Right renal pelvis (tissue), 4 donors: ENCODE measurements around the gene BEST1. TPM values are rescaled to one million over a fixed set of nuclear protein-coding genes. Genes with fewer than 3 reads are reported as not detected.

ENCODE experiments used
- DNase-seq, 4 donors: peaks; one replicate each; pipeline ENCODE4 v3.0.0-alpha.2; 2013; ENCODE audit warnings: low read depth in 4 of 4, low spot score in 3 of 4, missing footprints in 1 of 4
- polyA plus RNA-seq, 4 donors: library from polyadenylated mRNA; unstranded; fragments of 120-200 nt; gene quantifications; one replicate each; pipeline ENCODE4 v1.2.1, GENCODE V29; 2013; ENCODE audit not compliant: insufficient read length in 4 of 4

BEST1 gene
- polyA plus RNA-seq: 1 to 10 TPM; 4.1 to 4.8 (median 4.4) TPM

DNA sequence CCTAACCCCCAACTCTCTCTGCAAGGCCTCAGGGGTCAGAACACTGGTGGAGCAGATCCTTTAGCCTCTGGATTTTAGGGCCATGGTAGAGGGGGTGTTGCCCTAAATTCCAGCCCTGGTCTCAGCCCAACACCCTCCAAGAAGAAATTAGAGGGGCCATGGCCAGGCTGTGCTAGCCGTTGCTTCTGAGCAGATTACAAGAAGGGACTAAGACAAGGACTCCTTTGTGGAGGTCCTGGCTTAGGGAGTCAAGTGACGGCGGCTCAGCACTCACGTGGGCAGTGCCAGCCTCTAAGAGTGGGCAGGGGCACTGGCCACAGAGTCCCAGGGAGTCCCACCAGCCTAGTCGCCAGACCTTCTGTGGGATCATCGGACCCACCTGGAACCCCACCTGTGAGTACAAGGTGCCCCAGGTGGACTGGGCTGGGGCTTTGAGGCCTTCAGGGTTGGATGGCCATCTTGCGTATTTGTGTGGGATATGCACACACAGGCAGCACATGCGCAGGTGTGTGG, at the start of gene BEST1:
BEST1 (plus strand) TSS at position 317 of the 513 bp plus-strand sequence. CDS start 1,456 bp downstream, outside the sequence.
- no peak for DNase-seq

DNA sequence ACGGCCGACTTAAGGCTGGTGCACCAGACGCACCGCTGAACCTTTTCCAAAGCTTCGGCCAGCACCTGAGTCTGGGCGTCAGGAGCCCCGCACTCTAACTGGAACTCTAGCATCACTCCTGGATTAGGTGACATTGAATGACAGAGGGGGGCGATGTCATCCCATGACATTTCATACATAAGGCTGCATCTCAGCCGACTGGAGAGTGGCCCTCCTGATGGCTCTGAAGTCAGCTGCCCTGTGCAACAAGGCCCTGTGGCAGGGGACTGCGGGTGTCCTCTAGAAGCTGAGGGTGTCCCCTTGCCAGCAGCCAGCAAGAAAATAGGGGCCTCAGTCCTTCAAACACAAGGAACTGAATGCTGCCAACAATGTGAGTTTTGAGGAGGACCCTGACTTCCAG, 48.8 kb upstream of the BEST1 start:
- DNase-seq: no peak

DNA sequence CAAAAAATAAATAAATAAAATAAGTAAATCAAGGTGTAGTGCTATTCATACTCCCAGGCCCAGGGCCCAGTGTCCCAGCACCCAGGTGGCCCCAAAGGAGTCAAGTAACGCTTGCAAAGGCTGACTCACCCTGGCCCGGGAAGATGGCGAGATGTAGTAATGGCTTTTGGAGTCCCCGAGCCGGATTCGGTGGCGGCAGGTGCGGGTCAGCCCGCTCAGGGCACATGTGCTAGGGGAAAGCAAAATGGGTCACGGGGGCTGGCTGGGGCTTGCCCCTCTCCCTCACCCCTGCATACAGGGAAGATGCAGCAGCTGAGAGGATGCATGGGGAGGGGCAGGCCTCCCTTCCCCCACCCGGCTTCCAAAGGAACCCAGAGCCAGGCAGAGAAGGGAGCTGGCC, 47.8 kb upstream of the BEST1 start:
- DNase-seq: no peak

DNA sequence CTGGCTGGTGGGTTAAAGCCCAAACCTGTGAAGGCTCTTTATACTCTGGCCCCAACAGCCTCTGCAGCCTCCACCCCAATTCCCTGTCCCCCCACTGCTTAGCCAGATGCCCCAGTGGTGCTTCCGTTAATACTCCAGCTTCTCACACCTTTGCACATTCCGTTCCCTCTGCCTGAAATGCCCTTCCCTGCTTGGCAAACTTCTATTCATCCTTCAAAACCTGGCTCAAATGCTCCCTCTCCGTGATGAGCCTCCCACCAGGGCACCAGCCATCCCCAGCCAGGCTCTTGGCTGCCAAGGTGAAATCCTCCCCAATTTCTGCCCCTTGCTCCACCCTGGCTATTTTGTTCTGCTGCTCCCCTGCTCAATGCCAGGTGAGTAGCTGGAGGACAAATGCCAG, 46.3 kb upstream of the BEST1 start:
- no peak for DNase-seq

DNA sequence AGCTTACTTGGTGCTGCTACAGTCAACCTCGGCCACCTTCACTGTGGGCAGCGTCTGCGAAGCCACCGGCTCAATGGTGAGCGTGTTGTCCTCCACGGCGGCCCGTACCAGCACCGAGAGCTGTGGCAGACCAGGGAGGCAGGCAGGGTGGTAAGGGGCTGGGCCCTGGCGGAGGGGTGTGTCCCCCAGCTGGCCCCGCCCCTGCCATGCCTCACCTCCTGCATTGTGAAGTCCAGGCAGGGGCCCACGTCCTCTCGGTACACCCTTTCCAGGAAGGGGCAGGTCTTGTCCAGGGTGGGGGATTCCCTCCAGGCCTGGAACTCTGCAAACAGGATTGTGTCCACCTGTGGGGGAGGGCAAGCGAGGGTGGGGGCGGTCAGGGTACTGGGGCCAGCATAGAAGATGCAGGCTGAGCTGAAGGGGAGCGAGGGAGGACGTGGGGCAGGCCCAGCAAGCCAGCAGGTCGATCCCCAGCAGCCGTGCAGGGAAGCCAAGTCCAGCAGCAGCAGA, 45.6 kb upstream of the BEST1 start:
- DNase-seq: no peak

DNA sequence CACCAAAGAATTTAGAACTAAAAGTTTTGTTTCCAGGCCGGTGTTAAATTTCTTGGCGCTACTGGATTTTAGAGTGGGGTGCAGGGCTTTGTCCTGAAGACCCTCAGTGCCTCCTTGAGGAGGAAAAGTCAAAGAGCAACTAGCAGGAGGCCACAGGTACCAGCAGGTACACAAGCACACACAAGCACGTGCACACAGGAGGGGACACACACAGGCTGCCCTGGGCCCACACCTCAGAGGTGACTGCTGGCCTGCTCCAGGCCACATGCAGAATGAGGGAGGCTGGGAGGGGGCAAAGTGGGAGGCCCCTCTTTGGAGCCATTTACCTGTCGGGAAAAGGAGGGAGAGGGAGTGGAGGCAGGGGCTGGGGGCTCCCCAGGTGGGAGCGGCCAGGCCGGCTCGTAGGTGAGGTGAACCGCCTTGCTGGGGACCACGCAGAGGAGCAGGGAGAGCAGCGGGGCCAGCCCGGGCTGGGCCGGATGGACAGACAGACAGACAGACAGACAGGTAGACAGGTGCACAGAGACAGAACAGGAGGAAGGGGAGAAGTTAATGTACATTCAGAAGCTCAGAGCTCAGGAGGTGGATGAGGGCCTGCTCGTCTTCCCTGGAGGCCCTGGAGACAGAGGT, 45.0 kb upstream of the BEST1 start:
- DNase-seq: no peak

DNA sequence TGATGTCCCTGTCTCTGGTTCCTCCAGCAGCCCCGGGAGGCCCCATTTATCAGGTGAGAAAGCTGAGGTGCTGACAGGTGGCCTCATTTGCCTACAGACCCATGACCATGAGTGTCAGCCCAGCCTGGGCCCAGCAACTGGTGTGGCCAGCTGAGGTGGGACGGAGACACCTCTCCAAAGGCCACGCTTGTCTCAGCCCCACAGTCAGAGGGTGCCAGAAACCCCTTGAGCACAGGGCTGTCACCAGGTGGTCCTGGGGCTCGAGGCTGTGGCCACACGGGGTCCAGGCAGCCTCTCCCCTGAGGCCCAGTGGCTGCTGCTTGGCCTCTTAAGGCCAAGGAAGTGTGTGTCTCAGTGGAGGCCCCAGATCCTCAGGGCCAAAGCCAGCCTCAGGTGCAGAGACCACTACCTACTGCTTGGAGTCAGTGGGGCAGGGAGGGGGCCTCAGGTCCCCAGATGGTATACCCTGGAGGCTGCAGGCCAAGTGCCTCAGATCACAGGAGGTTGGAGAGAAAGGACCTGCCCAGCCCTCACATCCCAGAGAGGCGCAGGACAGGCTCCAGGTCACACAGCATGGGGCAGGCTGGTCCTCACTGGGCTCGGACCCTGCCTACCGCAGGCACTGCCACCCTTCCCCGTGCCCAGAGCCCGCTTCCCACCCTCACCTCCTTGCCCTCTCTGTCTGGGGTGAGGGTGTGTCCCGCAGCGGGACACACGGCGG, 44.2 kb upstream of the BEST1 start:
- DNase-seq: no peak

DNA sequence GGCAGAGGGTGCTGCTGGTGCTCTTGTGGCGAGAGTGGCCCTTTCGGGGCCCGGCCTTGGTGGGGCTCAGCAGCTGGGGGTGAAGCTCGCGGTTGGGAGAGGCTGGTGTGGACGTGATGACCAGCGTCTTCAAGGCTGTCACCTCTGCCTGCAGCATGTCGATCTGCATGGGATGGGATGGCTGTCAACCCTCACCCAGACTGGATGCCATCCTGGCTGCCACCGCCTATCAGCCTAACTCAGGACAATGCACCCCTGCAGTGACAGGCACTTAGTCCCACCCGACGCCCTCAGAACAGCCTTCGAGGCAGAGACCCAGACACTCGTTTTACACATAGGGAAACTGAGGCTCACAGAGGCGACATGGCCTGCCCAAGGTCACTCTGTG, 43.6 kb upstream of the BEST1 start:
- no peak for DNase-seq

DNA sequence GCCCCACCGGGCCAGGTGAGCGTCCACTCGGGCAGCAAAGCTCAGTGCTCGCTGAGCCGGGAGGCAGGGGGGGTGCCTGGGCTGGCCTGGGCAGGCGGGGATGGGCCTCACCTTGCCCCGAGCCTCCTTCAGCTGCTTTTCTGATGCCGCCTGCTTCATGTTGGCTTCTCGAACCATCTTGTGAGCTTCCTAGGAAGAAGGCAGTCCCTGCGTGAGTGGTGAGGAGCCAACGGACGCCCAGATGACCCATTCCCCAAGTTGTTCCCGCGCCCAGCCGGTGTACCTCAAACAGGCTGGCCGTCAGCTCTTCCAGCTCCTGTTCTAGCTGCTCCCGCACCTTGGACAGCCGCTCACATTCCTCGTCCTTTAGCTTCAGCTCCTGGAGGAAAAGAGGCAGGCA, 42.9 kb upstream of the BEST1 start:
- DNase-seq: no peak

DNA sequence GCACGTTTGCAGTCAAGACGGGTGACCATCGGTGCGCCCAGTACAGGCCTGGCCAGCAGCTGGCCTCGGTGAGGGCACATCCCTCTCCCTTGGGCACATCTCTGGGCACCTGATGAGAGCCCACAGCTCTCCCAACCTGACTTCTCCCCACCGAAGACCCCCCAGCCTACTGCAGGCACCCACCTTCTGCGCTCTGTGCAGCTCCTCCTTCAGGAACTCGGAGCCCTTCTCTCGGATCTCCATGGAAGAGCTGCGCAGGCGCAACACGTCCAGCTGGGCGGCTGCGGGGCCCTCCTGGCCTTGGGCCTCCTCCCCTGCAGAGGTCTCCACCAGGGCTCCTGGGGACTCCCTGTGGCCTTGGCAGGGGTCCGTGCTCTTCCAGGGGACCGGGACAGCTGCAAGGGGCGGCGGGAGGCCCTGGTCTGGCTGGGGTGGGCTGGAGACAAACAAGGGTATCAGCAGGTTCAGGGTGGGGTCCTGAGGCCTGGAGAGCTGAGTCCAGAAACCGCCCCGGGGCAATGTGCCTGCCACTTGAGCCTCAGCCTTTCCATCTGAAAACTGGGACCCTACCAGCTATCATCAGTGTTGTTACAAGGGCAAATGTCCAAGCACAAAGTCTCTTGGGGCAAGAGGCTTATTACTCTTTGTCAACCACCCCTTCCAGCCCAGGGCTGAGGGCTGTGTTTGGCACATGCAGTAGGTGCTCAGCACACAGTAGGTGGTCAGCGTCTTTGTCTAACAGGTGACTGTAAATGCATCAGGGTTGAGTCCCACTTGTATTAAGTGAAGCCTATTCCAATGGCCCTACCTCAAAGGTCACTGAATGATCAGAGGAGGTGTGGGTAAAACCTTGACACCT, 42.1 kb upstream of the BEST1 start:
- no peak for DNase-seq

DNA sequence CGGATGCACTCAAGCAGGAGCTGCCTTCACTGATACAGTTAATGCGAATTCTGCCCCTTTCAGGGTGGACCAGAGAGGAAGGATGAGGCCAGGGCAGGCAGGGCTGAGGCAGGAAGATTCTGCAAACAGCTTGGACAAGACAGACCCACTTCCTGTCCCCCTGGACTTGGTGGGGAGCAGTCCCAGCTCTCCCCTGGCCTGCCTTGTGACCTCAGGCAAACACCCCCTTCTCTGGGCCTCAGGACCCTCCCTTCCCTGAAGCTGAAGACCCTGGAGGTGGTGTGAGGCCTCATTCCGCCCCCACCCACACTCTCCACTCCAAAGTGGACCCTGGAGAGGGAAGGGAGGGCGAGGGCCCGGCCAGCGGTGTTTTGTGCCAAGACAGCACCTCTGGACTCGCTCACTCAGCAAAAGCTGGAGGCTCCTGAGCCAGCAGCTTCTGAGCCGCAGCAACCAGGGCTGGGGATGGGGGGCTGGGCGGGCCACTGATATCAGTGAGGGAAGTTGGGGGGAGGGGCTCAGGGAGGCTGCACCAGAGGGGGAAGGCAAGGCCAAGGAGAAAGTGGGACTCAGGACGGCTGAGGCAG, 41.3 kb upstream of the BEST1 start:
- no peak for DNase-seq

DNA sequence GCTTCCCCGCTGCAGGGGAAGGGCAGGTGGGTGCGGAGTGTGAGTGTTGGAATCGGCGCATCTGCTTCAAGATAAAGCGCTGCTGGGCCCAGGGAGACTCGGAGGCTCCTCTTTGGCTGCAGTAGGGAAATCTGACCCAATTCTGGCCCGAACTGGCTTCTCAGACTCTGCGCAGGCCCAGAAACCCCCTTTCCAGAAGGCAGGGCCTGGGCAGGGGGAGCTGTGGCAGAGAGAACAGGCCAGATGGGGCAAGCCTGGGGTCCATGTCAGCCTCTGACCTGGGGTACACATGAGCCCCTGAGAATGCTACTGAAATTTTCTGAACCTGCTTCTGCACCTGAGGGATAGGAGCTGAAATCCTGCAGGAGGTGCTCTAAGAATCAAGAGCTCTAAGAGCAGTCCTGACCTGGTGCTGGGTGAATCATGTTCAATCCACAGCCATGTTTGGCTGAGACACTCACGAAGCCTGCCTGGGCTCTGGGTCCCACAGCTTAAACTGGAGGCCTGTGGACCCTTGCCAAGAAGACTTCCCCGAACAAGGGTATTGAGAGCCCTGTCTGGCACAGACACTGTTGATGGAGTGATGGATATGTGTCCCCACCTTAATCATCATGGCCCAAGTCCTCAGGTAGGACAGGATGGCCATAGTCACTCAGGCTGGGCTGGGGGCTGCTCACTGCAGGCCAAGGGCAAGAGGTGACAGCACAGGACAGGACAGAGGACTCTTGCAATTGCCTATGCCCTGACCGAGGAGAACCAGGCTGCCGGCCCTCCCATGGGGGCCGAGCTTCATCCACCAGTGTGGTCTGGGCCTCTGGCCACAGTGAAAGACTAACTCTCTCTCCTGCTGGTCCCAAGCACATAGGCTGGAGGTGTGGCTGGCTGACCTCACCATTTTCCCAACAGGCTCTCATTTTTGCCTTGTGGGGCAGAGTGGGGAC, 39.7 kb upstream of the BEST1 start:
- DNase-seq: no peak

DNA sequence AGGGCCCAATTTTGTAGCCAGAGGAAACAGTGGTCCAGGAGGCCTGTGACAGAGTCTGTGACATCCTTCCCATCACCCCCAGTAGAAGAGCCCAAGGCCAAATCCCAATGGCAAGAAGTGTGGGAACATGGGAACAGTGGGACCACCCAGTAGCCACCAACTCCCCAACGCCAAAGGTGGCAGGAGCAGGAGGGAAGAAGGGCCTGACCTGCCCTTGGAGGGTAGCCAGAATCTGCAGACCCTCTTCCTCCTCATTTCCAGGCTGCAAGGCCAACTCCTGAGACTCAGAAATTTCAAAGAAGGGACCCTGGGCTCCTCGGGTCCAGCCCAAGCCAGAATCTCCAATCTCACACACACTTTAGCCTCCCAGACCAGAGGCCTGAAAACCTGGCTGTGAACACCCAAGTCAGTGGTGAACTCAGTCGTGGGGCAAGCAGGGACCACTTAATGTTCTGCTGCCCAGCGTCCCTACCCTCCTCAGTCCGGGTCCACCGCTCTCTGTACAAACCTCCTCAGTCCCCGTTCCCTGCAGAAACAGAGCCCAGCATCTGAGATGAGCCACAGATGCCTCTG, 38.9 kb upstream of the BEST1 start:
- DNase-seq: no peak

DNA sequence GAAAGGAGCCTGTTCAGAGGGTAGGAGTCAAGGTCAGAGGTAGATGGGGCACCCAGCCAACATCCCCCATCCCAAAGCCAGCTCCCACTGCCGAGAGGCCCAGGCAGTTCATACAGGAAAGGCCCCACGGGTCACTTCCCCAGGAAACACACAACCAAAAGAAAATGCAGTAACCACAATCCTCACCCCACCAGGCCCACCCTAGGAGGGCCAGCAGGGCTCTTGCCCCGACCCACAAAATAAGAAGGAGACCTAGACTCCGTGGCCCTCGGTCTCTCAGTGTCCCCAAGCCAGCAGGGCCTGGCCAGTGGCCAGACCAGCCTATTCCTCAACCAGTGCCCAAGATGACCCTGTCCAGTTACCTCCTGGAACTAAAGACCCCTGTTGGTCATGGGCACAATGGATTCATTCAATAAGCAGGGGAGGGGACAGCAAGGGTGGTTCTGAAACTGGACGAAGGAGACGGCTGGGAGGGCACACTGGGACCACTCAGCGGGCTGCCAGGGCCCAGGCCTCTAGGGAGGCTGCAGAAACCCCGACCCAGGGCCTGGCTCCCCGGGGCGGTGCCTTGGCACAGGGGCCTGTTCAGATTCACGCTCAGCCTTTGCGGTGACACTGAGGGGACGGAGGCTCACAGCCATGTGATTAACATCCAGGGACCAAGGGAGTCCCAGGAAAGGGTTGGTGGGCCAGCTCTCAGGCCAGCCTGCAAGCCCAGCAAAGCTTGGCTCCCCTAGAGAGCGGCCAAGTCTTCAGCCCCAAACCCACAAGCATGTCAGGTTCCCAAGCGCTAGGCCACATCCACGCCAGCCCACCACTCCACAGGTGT, 38.2 kb upstream of the BEST1 start:
- no peak for DNase-seq

DNA sequence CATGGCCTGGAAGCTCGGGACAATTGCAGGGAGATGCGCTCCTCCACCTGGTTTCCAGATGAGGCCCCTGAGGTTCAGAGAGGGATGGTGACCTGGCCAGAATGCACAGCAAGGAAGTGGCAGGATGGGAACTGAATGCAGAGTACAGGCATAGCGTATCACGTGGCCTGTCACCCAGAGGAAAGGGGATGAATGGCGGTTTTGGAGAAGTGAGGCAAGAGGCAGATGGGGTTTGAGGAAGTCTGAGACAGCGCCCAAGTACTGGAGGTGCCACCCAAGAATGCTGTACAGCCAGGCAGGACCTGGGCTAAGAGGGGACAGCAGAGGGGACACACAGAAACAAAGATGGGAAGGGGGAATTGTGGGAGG, 37.6 kb upstream of the BEST1 start:
- DNase-seq: no peak

DNA sequence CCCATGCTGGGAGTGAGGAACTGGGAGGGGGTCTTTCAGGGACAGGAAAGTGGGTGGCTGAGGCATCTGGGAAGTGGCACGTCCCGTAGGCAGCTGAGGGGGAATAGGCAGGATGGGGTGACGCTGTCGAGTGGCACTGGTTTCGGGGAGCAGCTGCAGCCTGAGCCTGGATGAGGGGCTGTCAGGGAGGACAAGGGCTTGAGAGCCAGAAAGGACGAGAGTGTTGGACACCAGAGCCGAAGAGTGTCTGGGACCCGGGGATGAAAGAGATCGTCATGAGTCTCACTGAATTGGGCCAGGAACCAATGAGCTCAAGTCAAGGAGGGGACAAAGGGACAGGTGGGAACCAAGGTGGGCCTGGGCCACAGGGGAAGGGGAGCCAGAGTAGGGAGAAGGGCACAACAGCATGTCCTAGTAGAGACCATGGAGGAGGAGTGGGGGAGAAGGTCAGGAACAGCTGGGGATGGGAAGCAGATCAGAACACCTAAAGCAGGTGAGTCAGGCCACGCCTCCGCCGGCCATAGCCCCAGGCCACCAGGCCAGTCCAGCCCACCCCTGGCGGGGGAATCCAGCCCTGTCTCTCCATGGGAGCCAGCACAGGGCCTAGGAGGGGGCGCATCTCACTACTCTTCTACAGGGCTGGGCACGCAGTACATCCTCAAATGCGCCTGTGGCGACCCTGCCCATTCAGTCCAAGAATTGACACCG, 37.0 kb upstream of the BEST1 start:
- no peak for DNase-seq

DNA sequence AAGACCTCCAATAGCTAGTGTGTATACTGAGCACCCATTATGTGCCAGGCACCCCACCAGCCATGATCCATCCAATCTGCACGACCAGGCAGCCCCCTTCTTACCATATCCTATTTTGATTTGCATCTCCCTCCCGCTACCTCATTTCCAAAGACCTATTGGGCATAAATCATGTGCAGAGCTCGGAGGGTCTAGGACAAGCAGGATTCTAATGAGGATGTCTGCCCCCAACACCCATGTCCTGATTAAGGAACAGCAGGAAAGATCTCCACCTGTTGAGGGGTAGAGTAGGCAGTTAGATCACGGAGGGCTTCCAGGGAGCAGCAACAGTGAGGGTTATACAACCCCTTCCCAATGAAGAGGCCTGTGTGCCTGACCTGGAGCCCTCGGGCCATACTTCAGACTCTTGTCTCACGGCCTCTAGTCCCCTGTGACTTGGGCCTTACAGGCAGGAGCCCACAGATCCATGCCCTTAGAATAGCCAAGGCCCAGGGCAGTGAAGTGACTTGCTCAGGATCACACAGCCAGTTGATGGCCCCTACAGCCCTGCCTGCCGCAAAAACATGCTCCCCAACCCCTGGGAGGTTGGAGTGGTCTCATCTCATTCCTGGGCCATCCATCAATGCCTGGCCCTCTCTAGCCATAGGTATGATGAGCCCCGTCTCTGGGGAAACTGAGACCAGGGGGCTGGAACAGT, 36.3 kb upstream of the BEST1 start:
- no peak for DNase-seq
